ENCODE data around the gene ACOT9. TPM values are rescaled to one million over a fixed set of nuclear protein-coding genes. Genes with fewer than 3 reads are reported as not detected.

Gene ACOT9
- total and polyA plus RNA-seq, 10 of the 15 experiments (the other 5 are each of a cell fraction or from before 2014, with no cell fraction given) = 17.4 to 42.5 (median 23.3) TPM

DNA sequence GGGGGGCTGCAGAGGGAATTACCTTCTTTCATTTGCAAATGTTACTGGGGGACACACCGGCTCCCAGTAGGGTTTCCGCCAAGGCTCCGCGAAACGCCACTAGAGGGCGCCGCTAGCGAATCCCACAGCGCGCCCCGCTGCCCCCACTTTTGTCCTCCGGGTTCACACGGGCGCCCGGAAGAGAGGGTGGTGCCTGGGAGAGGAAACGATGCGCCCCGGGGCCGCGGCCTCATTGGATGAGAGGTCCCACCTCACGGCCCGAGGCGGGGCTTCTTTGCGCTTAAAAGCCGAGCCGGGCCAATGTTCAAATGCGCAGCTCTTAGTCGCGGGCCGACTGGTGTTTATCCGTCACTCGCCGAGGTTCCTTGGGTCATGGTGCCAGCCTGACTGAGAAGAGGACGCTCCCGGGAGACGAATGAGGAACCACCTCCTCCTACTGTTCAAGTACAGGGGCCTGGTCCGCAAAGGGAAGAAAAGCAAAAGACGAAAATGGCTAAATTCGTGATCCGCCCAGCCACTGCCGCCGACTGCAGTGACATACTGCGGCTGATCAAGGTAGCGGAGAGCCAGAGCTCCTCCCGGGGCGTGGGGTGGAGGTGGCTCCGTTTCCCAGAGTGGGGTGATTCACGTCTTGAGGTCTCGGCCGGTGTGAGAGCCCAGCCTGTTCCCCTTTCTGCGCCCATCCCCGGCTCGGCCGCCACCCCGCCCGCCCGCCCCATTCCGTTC, 40.0 kb upstream of the ACOT9 start, which contains the start of gene SAT1 (continued):
- TF ChIP-seq CHD1 (IDR thresholded peaks at IDR 0.05; ENCODE audit: low read depth, low read length) (0 out of 2 replicates have a peak, but pooled peaks have one; percentile 76), RCOR1 (conservative IDR thresholded peaks at IDR 0.05; ENCODE audit: low read depth, low read length) (no peak), NBN (IDR thresholded peaks at IDR 0.05) (peak; percentile 77), SUPT20H (IDR thresholded peaks at IDR 0.05; ENCODE audit: borderline replicate concordance, control insufficient read depth, low read depth, low read length) (no peak), SMAD5 (IDR thresholded peaks at IDR 0.05; ENCODE audit: low read depth) (peak; percentile 96), CREM (IDR thresholded peaks at IDR 0.05; ENCODE audit: low read depth) (peak; percentile 39; the same call in 1 of the 2 replicates), POU2F2 (IDR thresholded peaks at IDR 0.05; ENCODE audit: borderline replicate concordance, low read depth, low read length) (peak; percentile 96), ASH2L (IDR thresholded peaks at IDR 0.05; ENCODE audit: borderline replicate concordance, low read depth) (no peak), POLR2AphosphoS5 (IDR thresholded peaks at IDR 0.05; ENCODE audit: low read length) (peak; percentile 99), ATF7 (IDR thresholded peaks at IDR 0.05; ENCODE audit: low read depth) (0 out of 2 replicates have a peak, but pooled peaks have one; percentile 24), SIN3A (IDR thresholded peaks at IDR 0.05; ENCODE audit: low read depth, low read length) (no peak), SMC3 (IDR thresholded peaks at IDR 0.05; ENCODE audit: borderline replicate concordance, low read length) (peak; percentile 49; the same call in 1 of the 2 replicates), POLR2A (IDR thresholded peaks at IDR 0.05; ENCODE audit: low read depth, low read length) (peak; percentile 100), SPI1 (IDR thresholded peaks at IDR 0.05; ENCODE audit: borderline replicate concordance, insufficient read depth, low read depth, low read length) (peak; percentile 8; the same call in 1 of the 2 replicates), FOXM1 (IDR thresholded peaks at IDR 0.05; ENCODE audit: low read depth, low read length) (peak; percentile 41; the same call in 1 of the 2 replicates)
- TF ChIP-seq, protein P1, sequence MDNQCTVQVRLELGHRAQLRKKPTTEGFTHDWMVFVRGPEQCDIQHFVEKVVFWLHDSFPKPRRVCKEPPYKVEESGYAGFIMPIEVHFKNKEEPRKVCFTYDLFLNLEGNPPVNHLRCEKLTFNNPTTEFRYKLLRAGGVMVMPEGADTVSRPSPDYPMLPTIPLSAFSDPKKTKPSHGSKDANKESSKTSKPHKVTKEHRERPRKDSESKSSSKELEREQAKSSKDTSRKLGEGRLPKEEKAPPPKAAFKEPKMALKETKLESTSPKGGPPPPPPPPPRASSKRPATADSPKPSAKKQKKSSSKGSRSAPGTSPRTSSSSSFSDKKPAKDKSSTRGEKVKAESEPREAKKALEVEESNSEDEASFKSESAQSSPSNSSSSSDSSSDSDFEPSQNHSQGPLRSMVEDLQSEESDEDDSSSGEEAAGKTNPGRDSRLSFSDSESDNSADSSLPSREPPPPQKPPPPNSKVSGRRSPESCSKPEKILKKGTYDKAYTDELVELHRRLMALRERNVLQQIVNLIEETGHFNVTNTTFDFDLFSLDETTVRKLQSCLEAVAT (IDR thresholded peaks at IDR 0.05) = peak; percentile 96
- TF ChIP-seq, protein P2, sequence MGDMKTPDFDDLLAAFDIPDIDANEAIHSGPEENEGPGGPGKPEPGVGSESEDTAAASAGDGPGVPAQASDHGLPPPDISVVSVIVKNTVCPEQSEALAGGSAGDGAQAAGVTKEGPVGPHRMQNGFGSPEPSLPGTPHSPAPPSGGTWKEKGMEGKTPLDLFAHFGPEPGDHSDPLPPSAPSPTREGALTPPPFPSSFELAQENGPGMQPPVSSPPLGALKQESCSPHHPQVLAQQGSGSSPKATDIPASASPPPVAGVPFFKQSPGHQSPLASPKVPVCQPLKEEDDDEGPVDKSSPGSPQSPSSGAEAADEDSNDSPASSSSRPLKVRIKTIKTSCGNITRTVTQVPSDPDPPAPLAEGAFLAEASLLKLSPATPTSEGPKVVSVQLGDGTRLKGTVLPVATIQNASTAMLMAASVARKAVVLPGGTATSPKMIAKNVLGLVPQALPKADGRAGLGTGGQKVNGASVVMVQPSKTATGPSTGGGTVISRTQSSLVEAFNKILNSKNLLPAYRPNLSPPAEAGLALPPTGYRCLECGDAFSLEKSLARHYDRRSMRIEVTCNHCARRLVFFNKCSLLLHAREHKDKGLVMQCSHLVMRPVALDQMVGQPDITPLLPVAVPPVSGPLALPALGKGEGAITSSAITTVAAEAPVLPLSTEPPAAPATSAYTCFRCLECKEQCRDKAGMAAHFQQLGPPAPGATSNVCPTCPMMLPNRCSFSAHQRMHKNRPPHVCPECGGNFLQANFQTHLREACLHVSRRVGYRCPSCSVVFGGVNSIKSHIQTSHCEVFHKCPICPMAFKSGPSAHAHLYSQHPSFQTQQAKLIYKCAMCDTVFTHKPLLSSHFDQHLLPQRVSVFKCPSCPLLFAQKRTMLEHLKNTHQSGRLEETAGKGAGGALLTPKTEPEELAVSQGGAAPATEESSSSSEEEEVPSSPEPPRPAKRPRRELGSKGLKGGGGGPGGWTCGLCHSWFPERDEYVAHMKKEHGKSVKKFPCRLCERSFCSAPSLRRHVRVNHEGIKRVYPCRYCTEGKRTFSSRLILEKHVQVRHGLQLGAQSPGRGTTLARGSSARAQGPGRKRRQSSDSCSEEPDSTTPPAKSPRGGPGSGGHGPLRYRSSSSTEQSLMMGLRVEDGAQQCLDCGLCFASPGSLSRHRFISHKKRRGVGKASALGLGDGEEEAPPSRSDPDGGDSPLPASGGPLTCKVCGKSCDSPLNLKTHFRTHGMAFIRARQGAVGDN (IDR thresholded peaks at IDR 0.05) = peak; percentile 92
- TF ChIP-seq, protein P3, sequence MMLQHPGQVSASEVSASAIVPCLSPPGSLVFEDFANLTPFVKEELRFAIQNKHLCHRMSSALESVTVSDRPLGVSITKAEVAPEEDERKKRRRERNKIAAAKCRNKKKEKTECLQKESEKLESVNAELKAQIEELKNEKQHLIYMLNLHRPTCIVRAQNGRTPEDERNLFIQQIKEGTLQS (IDR thresholded peaks at IDR 0.05; ENCODE audit: borderline replicate concordance, extremely low read depth, low read depth, low read length) = no peak
- TF ChIP-seq, protein P4, sequence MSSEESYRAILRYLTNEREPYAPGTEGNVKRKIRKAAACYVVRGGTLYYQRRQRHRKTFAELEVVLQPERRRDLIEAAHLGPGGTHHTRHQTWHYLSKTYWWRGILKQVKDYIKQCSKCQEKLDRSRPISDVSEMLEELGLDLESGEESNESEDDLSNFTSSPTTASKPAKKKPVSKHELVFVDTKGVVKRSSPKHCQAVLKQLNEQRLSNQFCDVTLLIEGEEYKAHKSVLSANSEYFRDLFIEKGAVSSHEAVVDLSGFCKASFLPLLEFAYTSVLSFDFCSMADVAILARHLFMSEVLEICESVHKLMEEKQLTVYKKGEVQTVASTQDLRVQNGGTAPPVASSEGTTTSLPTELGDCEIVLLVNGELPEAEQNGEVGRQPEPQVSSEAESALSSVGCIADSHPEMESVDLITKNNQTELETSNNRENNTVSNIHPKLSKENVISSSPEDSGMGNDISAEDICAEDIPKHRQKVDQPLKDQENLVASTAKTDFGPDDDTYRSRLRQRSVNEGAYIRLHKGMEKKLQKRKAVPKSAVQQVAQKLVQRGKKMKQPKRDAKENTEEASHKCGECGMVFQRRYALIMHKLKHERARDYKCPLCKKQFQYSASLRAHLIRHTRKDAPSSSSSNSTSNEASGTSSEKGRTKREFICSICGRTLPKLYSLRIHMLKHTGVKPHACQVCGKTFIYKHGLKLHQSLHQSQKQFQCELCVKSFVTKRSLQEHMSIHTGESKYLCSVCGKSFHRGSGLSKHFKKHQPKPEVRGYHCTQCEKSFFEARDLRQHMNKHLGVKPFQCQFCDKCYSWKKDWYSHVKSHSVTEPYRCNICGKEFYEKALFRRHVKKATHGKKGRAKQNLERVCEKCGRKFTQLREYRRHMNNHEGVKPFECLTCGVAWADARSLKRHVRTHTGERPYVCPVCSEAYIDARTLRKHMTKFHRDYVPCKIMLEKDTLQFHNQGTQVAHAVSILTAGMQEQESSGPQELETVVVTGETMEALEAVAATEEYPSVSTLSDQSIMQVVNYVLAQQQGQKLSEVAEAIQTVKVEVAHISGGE (CRISPR knock-in tag; IDR thresholded peaks at IDR 0.05) = no peak
- TF ChIP-seq, protein P5, sequence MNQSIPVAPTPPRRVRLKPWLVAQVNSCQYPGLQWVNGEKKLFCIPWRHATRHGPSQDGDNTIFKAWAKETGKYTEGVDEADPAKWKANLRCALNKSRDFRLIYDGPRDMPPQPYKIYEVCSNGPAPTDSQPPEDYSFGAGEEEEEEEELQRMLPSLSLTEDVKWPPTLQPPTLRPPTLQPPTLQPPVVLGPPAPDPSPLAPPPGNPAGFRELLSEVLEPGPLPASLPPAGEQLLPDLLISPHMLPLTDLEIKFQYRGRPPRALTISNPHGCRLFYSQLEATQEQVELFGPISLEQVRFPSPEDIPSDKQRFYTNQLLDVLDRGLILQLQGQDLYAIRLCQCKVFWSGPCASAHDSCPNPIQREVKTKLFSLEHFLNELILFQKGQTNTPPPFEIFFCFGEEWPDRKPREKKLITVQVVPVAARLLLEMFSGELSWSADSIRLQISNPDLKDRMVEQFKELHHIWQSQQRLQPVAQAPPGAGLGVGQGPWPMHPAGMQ (IDR thresholded peaks at IDR 0.05; ENCODE audit: borderline replicate concordance) = no peak

Measured in GM12878 (cell line).